GM19328 (cell line): ENCODE data around the gene ACBD4.

Experiments used
- ATAC-seq: cut with Tn5 transposase; IDR thresholded peaks from one replicate; pipeline ENCODE4 v1.9.1; 2021; ENCODE audit warnings: mild to moderate bottlenecking, moderate library complexity; ENCODE audit not compliant: unreplicated experiment

The ACBD4 gene

GRCh38 chr17:45135192-45135977, at the start of gene ACBD4:
Gene ACBD4, plus strand, starts transcription at chr17:45135687. Its CDS starts 458 bp downstream, at chr17:45136145.
- ATAC-seq: peak; percentile 72

- ATAC-seq: no peak
These were observed 49.1 kb upstream of the ACBD4 start for GRCh38 chr17:45086391-45086790.

GRCh38 chr17:45086865-45087503, 48.5 kb upstream of the ACBD4 start:
- ATAC-seq: no peak

GRCh38 chr17:45087504-45087975, 47.9 kb upstream of the ACBD4 start:
- no peak for ATAC-seq

DNA sequence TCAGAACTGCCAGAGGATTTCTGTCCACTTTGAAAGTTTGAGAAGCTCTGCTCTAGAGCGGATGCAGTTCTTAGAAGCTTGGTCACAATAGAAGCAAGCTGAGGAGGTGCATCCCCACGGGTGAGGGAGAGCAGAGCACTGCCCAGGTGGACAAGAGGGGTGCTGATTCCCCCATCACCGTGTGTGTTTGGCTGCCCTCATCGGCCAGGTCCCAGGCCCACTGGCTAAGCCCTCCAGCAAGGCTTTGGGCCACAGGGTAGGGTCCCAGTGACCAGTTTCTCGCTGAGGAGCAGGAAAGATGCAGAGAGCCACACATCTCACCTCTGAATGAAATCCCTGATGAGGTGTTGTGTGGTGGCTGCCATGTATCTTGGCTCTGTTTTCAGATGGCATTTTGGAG, 47.5 kb upstream of the ACBD4 start:
- ATAC-seq: no peak

- no peak for ATAC-seq
These were observed 46.7 kb upstream of the ACBD4 start for GRCh38 chr17:45088741-45089140.

DNA sequence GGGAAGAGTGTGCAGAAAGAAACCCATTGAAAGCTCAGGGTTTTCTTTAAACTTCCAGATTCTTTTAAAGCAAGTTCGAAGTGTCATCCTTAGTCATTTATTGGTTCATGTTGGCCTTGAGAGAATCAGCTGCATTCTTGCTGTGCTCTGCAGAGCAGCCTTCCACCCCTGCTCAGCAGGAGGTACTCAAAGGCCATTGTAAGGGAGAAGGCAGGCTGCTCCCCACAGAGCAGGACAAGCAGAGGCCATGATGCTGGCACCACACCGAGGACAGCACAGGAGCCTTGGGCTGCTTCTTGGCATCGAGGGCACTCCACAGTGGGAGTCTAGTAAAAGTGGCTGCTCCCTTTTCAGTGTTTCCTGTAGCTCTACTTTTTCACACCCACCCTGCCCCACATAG, 44.8 kb upstream of the ACBD4 start:
- no peak for ATAC-seq

DNA sequence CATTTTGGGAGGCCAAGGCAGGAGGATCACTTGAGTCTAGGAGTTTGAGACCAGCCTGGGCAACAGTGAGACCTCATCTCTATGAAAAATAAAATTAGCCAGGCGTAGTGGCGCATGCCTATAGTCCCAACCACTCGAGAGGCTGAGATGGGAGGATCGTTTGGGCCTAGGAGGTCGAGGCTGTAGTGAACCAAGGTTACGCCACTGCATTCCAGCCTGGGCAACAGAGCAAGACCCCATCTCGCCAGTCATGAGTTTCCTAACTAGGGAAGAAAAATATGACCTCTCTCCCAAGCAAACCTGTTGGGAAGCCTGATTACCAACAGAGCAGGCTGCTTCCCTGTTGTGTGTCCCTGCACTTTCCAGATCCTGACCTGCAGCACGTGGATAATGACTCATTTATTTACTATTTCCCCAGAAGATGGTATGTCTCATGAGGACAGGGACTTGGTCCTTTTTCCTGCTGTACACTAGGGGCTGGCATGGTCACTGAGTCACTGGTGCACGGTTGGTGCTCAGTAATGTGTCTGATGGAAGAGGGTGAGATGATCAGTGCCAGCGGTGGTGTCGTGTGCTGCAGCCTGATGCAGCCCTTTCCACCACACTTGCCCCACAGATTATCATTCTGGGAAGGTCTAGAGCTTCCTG, 43.6 kb upstream of the ACBD4 start:
- ATAC-seq: no peak

- ATAC-seq: no peak
These were observed 42.5 kb upstream of the ACBD4 start for GRCh38 chr17:45092911-45093430.

- ATAC-seq: no peak
These were observed 41.9 kb upstream of the ACBD4 start for GRCh38 chr17:45093444-45094110.

DNA sequence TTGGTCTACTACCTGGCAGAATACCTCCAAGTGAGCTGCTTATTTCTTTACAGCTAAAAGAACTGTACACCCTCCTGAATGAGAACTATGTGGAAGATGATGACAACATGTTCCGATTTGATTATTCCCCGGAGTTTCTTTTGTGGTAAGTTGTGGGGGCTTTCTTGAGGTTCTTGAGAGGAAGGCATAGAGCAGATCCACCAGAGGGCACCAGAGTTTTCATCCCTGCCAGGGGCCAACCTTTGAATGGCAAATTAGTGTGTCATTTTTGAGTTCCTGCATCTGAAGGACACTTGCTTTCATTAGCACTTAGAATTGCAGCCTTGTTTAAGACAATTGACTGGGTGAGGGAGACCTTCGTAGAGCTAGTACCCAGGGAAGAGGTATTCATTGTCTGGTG, 39.3 kb upstream of the ACBD4 start:
- ATAC-seq: no peak

DNA sequence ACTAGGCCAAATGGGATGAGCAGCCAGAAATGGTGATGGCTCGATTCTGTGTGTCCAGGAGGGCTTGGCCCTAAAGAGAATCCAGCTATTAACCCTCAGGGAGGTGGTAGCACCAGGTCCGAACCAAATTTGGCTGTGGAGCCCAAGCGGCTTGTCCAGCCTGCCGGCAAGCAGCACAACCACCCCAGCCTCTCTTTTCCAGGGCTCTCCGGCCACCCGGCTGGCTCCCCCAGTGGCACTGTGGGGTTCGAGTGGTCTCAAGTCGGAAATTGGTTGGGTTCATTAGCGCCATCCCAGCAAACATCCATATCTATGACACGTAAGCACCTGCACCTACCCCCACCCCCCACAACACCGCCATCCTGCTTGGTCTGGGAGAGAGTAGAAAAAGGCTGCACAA, 38.6 kb upstream of the ACBD4 start:
- no peak for ATAC-seq

- no peak for ATAC-seq
These were observed 37.2 kb upstream of the ACBD4 start for GRCh38 chr17:45098081-45098868.

GRCh38 chr17:45098869-45099616, 36.4 kb upstream of the ACBD4 start:
- no peak for ATAC-seq

- ATAC-seq: no peak
These were observed 34.0 kb upstream of the ACBD4 start for GRCh38 chr17:45101546-45101882.

GRCh38 chr17:45101883-45102811, 33.3 kb upstream of the ACBD4 start:
- no peak for ATAC-seq

DNA sequence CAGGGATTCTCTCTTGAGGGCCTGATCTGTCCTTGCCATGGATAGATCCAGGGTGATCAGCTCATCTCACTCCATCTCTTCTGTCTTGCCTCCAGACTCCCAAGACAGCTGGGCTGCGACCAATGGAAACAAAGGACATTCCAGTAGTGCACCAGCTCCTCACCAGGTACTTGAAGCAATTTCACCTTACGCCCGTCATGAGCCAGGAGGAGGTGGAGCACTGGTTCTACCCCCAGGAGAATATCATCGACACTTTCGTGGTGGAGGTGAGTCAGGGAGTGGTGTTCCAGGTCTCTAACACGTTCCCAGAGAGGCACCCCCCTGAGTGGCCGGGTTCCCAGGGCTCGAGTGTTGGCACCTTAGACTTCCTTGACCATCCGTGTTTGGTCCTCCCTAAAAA, 32.6 kb upstream of the ACBD4 start:
- no peak for ATAC-seq

DNA sequence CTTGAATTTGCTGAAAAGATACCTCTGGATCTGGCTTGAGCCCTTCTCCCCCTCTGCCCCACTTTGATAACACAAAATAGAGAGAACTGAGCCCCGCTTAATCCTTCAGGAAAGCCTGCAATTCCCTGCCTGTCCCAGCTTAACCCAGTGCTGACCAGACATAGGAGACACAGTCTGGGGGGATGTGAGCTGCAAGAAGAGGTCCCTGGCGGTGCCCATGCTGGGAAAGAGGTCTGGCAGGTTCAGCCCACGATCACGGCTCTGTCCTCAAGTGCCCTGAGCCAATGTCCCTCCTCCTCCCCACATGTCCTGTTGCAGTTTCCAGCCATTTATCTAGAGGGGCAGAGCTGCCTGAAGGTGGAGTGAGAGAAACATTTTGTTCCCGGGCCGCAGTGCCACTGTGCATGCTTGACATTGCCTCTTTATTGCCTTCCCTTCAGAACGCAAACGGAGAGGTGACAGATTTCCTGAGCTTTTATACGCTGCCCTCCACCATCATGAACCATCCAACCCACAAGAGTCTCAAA, 32.2 kb upstream of the ACBD4 start:
- no peak for ATAC-seq
